NT2/D1 (cell line): Measurements from ENCODE around the gene TLK1.

ENCODE experiments used
- SUZ12 ChIP-seq: IDR thresholded peaks from 2 replicates; pipeline ENCODE4 v1.6.1; 2011; ENCODE audit not compliant: insufficient read length, insufficient read depth; ENCODE audit errors: extremely low read depth
- YY1 ChIP-seq: IDR thresholded peaks from 2 replicates; pipeline ENCODE4 v1.6.1; 2011; ENCODE audit not compliant: insufficient read length, insufficient read depth
- ZNF274 ChIP-seq: IDR thresholded peaks from 2 replicates; pipeline ENCODE4 v1.6.1; 2011; ENCODE audit warnings: mild to moderate bottlenecking, low read depth, low read length

GRCh38 chr2:171034315-171034714 is 126.4 kb downstream of the TLK1 start:
- TF ChIP-seq ZNF274 = no peak
- no peak for TF ChIP-seq YY1
- no peak for TF ChIP-seq SUZ12
